Fibroblast of gingiva (primary cell): ENCODE data around the gene ZBTB45.
"Not testable (repeated sequence)": the region's sequence is repeated elsewhere in the genome, so short reads cannot be mapped to it uniquely, and the experiment has no call there.

Source experiments
- DNase-seq: peaks from one replicate; pipeline ENCODE4 v3.0.0-alpha.2; 2011; ENCODE audit warnings: low read depth

Gene ZBTB45

DNA sequence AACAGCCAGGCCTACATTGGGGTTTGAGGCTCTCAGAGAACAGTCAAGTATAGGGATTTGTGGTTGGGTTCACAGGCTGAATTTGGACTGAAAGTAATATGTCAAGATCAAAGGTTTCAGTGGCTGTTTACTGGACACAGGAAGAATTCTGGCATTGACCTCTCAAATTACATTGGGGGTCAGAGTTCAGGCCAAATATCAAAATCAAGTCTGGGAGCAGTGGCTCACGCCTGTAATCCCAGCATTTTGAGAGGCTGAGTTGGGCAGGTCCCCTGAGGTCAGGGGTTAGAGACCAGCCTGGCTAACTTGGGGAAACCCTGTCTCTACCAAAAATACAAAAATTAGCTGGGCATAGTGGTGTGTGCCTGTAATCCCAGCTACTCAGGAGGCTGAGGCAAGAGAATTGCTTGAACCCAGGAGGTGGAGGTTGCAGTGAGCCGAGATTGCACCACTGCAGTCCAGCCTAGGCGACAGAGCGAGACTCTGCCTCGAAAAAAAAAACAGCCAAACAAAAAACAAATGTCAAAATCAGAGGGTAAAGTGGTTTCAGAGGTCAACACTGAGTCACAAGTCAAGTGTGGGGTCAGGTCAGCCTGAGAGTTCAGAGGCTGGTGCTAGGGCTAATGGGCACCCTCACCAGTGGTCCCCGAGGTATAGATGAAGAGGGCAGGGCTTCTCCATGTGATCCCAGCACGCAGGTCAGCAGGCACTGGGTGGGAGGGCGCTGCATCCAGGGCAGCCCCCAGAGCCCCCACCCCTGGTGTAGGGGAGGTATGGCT, 9.3 kb downstream of the ZBTB45 start:
- DNase-seq, result no peak

DNA sequence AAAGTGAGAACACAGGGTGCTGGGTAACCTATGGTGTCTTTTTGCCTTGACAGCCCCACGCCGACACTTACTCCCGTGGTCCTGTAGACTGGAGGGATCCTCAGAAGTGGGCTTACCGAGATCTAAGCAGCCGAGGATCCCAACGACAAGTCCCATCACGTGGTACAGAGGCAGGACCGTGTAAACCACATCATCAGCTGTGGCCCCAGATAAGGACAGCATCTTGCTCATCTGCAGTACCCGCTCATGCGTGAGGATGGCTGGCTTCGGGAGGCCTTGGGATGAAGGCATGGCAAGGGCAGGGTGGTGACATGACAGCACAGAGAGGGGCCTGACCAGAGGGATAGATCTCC, 9.9 kb downstream of the ZBTB45 start:
- DNase-seq, result no peak

DNA sequence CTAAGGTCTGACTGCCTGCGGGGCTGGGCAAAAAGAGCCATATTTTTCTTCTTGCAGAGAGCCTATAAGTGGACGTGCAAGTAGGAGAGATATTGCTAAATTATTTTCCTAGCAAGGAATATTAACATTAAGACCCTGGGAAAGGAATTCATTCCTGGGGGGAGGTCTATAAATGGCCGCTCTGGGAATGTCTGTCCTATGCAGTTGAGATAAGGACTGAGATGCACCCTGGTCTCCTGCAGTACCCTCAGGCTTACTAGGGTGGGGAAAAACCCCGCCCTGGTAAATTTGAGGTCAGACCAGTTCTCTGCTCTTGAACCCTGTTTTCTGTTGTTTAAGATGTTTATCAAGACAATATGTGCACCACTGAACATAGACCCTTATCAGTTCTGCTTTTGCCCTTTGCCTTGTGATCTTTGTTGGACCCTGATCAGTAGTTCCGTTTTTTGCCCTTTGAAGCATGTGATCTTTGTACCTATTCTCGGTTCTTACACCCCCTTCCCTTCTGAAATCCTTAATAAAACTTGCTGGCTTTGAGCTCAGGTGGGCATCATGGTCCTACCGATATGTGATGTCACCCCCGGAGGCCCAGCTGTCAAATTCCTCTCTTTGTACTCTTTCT, 11.9 kb downstream of the ZBTB45 start:
- DNase-seq, result not testable (repeated sequence)

DNA sequence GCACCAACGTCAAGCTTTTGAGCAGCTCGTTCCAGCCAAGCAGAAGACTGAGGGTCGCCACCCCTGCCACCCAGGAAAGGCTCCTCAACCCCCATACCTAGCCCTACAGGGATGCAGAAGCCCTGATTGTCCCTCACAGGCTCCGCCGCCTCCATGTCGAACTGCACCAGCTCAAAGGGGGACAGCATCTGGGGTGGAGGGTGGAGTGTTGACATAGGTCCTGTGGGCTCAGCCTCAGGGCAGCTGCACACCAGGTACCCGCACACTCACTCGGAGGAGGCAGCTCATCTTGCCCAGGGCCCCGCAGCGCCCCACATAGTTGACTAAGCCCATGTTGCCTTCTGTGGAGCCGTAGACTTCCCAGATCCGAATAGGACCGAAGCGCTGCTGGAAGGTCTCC, 19.4 kb downstream of the ZBTB45 start:
- DNase-seq, result no peak

DNA sequence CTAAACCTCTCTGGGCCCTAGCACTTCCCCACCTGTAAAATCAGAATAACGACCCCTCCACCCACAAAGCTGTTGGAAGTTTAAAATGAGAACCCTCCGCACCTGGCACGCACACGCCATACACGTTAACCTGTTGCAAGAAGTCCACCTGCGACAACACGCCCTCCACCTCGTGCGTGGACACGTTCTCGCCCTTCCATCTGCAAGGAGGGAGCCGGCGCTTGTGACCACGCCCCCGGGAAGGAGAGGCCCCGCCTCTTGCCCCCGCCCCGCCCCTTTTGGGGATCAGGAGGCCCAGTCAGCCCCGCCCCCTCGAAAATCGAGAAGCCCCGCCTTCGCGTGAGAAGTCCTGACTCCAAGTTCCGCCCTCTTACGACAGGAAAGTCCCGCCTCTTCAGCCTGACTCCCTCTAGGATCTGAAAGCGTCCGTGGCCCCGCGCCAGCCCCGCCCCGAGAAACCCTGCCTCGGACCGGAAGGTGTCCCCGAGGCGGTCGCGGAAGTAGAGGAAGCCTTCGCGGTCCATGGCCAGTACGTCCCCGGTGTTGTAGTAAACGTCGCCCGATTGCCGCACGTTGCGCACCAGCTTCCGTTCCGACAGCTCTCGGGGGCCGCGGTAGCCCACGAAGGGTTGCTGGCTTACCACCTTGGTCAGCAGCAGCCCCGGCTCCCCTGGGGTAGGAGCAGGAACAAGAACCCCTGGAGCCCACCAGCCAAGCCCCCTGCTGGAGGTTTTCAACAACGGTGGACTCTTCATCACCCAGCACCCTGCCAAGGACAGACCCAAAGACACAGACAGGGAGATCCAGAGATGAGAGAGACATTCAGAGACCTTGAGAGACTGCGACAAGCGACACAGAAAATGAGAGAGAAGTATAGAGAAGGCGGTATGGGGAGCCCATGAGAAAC, 20.3 kb downstream of the ZBTB45 start:
- DNase-seq, result peak; percentile 99

DNA sequence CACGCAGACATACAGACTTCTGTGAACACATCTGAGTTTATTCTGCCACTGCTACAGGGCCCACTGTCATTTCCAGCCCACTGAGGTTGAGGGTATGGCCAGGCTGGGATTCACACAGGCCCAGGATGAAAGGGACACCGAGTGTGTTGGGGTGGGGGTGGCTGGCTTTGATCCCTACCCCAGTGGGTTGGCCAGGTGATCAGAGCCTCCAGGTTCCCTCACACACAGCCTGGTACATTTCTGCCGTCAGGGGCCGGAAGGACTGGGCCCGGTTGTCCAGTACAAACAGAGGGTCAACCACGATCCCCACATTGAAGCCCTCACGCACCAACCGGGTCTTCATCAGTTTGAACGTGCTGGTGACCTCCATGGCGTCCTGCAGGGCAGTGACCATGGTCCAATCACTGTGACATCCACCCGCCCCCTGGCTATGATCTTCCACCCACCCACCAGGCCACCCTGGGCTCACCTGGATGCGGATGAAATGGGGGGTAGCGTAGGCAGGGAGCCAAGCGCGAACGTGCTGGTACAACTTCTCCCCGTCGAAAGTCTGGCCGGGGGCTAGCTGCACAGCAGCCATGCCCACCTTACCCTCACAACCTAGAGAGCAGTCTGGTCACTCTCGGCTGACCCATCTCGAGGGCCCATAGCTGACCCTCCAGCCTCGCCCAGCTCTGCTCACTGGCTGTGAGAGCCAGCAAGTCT, 21.1 kb downstream of the ZBTB45 start:
- DNase-seq, result no peak

DNA sequence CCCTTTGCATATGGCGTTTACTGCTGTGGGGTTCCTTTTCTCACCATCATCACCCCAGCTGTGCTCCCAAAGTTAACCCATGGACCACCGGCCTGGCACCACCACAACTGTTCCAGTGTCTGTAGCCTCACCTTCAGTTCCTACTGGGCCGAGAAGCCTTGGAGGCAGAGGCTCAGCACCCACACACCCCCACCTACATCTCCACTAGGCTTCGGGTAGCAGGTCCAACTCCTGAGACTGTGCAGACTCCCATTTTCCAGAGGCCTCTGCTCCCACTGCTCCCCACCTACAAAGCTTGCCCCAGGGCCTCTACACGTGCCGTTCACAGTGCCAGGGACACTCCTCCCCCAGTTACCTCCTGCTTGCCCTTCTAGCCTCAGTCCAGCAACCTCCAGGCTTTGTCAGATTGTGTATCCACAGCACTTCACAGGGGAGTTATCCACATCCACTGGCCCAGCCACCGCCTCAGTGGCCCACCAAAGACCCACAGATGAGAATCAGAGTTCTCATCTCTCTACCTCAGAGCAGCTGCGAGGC, 21.9 kb downstream of the ZBTB45 start:
- DNase-seq, result no peak

DNA sequence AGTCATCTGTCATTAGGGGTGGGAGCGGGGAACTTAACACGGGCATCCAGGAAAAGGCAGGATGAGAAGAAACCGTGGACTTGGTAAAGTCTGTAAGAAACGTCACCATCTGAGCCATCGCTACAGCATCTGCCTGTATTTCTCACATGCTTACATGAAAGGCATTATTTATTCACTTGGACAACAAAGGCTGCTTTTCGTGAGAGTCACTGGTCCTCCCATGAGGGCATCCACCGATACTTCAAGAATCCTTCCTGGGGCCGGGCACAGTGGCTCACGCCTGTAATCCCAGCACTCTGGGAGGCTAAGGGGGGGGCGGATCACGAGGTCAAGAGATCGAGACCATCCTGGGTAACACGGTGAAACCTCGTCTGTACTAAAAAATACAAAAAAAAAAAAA, 27.3 kb downstream of the ZBTB45 start:
- DNase-seq, result no peak

DNA sequence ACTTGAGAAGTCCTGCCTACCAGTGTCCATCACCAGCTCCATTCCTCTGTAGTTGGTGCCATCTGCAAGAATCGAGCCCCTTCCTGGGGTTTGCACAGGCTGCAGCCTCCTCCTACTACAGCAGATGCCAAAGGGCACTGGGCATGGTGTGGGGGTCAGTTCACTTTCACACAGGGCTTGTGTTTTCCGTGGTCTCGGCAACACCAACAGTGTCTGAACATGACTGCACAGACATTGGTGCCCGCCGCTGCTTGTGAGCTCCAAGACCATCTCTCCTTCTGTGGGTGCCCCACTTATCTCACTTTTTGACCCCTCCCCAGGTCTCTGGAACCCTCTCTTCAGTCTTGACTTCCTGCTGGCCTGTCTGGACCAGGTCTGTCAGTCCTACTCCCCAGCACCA, 28.2 kb downstream of the ZBTB45 start:
- no peak for DNase-seq

DNA sequence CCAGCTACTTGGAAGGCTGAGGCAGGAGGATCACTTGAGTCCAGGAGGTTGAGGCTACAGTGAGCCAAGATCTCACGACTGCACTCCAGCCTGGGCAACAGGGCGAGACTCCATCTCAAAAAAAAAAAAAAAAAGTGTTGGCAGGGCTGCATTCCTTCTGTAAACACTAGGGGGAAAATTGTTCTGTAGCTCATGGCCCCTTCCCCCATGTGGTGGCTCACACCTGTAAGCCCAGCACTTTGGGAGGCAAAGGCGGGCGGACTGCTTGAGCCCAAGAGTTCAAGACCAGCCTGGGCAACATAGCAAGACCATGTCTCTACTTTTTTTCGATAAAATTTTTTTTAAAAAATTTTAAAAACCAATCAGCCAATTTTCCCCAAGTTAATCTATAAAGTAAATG, 35.3 kb downstream of the ZBTB45 start:
- not testable (repeated sequence) for DNase-seq

DNA sequence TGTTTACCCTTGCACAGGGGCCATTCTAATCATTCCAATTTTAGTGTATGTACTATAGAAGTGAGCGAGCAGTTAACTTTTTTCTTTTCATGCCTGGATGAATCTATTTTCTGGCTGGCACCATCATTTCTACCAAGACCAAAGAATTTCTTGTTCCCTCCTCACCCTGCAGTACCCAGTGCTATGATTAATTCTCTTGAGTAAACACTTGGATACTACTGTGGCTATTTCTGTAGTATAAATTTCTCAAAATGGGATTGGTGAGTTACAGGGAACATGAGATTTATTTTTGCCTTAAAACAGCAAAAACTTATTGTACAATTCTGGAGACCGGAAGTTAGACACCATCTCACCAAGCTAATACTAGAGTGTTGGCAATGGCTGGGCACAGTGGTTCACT, 35.8 kb downstream of the ZBTB45 start:
- no peak for DNase-seq

DNA sequence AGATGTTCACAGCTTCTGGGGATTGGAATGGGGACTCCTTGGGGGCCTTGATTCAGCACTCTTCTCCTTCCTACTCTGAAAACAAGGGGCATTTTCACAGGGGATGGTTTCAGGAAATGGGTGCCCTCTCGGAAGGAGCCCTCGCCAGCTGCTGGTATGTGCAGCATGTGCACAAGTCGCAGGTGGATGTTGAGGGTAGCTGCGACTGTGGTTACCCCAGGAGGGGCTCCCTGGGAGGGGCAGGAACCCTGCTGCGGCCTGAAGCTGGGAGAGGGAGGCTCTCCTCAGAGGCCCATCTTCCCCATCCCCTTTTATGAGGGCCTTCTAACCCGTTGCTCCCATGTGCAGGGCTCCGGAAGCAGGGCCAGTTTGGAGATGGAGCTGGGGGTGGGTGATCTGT, 37.2 kb downstream of the ZBTB45 start:
- no peak for DNase-seq

DNA sequence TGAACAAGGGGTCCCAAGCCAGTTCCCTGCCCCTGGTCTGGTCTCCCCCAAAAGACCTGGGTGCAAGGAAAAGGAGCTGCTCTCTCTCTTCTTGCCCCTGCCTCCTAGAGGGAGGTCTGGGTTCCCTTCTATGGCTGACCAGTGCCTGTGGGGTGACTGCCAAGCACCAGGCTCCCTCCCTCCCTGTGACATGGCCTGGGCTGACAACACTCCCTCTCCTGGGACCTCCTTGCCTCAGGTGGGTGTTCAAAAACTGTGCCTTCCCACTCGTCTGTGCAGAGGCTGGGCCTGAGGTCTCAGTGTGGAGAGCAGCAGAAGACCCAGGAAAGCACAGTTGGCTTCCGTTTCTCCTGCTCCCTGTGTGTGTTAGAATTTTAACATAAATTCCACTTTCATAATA, 38.8 kb downstream of the ZBTB45 start:
- DNase-seq, result no peak

DNA sequence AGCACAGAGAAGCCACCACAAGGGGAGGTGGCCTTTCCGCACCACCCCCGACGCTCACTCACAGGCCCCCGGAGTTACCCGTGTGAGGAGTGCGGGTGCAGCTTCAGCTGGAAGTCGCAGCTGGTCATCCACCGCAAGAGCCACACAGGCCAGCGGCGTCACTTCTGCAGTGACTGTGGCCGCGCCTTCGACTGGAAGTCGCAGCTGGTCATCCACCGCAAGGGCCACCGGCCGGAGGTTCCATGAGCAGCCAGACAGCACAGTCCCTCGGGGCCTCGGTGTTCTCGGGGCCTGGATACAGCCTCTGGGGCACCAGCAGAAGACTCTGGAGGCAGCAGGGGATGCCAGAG, 39.2 kb downstream of the ZBTB45 start:
- DNase-seq, result no peak

DNA sequence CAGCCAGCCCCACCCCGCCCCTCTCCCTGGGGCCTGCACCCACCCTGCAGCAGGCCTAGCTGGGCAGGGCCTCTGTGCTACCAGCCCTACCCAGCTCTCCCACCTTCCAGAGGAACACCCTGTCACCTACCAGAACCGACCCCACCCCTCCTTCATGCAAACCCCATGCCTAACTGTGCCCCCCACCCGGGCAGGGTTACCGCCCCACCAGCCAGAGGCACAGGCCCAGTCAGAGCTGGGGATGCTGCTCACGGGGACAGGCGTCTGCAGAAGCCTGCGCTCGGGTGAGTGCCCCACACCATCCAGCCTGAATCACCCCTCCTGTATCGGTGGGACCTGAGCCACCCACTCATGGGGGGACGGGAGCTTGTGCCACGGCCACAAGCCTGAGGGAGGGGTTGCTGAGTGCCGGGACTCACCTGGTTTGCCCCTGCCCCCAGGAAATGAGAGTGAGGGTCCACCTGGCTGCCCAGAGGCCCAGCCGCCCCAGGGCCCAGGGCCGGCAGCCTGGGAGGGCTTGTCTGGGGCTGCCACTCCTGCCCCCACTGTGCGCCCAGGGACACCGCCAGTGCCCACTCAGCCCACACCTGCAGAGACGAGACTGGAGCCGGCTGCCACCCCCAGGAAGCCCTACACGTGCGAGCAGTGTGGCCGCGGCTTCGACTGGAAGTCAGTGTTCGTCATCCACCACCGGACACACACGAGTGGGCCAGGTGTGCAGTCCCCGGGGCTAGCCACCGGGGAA, 39.7 kb downstream of the ZBTB45 start:
- DNase-seq, result no peak

DNA sequence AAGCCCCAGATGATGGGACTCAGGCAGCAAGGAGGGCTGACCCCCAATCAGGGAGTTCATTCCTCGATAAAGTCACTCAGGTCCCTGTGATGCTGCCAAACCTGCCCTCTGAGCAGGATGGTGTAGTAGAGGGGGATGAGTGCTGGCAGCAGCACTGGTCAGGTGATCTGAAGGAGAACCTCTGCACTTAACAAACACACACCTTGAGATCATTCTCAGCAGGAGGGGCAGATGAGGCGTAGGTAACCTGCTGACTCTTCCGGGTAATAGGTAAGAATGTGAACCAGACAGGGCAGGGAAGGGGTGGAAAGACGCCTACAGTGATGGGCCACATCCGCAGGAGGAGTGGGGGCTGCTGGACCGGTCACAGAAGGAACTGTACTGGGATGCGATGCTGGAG, 40.3 kb downstream of the ZBTB45 start:
- DNase-seq, result no peak

DNA sequence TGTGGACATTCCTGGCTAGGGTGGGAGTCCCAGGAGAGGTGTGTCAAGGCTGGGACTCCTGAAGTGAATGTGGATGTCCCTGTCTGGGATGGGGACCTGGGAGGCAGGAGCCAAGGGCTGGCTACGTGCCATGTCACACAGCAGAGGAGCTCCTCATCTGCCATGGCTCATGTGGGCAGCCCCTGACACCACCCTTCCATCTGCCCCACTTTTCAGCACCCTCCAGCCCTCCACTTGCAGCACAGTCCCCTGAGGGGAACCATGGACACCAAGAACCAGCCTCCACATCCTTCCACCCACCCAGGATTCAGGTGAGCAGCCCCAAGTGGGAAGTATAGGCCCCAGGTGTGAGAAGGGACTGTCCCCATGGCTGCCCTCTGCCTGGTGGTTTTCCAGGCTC, 41.7 kb downstream of the ZBTB45 start:
- DNase-seq, result no peak

DNA sequence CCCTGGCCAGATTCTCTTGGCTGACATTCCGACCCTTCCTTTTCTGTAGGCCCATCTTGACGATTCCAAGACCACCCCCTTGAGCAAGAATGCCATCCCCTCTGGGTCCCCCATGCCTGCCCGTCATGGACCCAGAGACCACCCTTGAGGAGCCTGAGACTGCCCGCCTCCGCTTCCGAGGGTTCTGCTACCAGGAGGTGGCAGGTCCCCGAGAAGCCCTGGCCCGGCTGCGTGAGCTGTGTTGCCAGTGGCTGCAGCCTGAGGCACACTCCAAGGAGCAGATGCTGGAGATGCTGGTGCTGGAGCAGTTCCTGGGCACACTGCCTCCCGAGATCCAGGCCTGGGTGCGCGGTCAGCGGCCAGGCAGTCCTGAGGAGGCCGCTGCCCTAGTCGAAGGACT, 42.5 kb downstream of the ZBTB45 start:
- DNase-seq, result no peak

DNA sequence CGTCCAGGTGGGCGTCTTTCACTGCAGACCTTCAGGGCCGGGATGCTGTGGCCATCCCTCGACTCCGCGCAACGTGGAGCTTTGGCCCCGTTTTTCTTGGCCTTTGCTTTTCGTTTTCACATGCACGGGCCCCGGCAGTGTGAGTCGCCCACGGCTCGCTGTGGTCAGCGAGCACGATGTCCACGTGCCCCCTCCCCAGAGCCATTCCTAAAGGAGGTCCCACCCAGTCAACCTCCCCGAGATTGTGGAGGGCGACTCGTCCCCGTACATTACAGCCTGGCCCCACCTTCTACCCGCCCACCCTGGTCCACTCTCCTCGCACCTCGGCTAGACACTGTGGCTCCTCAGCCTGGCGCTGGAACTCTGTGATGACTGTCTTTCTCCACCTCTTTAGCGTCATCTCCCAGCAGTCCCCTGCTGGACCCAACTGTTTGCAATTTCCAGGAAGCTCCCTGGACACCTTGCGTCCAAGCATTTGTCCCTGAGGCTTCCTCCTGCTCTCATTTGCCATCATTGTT, 43.1 kb downstream of the ZBTB45 start:
- DNase-seq, result peak; percentile 29

DNA sequence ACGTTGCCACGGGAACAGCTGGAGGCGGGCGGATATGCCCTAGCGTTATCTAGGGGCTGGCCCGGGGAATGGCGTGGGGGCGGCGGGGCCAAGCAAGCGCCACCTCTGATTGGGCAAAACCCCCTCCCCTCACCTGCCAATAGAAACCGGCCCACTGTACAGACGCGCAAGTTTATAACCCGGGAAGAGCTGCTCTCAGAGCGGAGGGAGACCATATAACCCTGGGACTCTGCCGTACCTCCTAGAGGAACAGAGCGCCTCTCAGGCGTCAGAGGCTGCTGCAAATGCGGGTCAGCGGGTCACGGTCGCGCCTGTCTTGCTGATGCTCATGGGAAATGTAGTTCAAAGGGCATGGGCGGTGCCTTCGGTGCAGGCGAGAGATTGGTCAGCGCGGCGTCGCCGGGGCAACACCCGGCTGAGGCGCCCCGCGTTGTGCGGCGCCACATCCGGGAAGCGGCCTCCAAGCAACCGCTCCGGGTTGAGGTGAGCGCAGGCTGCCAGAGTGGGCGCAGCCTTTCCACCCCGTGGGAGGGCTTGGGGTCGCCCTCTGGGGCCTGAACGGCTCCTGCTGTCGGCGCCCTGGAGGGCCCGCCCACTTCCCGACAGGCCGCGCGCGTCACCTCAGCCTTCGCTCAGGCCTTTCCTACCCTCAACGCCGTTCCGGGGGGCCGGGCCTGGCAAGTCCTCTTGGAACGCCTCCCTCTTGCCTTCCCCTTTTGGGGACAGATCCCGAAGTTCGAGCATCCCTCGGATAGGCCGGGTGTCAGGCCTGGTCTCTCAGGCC, 43.7 kb downstream of the ZBTB45 start, which contains the start of gene ZNF446:
TSS of gene ZNF446 (plus strand) at position 639 of the 784 bp plus-strand sequence. CDS start 867 bp downstream, outside the sequence.
- DNase-seq, result peak; percentile 98
